COLO668 (cell line): ENCODE data around the gene C11orf52.
"Not testable (repeated sequence)": the region's sequence is repeated elsewhere in the genome, so short reads cannot be mapped to it uniquely, and the experiment has no call there.

Experiments
- DNase-seq: peaks from one replicate; lab custom pipeline; 2025; ENCODE audit not compliant: unreplicated experiment; lab: John Stamatoyannopoulos, UW

Gene C11orf52

DNA sequence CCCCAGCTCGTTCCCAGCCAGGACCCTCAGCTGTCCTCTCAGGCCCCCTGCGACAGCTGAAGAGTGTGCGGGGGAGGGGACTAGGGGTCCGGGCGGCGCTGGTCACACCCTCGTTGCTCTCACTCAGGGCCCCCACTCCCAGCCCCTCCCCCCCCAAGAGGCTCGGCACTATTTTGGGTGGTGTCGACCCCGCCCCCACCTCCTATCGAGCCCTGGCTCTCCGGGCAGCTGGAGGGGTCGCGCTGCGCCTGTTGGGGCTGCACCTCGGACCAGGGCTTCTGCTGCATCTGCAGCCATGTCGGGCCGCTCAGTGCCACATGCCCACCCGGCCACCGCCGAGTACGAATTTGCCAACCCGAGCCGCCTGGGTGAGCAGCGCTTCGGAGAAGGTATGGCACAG is 6.2 kb upstream of the C11orf52 start, which contains the start of gene HSPB2:
Gene HSPB2, plus strand, starts transcription at position 200 of the 400 bp plus-strand sequence. Its CDS starts 96 bp downstream, at position 296.
- DNase-seq = no peak

DNA sequence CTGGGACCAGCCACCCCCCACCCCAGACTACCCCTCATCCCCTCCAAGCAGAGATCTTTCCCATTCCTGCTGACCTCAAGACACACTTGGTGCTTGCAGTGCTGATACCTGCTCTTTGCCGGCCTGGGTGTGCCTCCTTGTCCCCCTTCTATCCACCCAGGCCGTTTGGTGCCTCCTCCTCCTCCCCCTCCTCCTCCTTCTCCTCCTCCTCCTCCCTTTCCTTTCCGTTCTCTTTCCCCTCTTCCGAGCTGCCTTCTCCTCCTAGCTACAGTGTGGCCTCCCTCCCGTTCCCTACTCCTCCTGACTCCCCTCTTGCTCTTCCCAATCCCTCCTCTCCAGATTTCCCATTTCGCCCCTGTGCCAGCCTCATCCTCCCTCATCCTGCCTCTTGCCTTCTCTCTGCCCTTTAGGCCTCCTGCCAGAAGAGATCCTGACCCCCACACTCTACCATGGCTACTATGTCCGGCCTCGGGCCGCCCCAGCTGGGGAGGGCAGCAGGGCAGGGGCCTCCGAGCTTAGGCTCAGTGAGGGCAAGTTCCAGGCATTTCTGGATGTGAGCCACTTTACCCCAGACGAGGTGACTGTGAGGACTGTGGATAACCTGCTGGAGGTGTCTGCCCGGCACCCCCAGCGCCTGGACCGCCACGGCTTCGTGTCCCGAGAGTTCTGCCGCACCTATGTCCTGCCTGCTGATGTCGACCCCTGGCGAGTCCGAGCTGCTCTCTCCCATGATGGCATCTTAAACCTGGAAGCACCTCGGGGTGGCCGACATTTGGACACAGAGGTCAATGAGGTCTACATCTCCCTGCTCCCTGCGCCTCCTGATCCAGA is 5.5 kb upstream of the C11orf52 start:
- DNase-seq = no peak

DNA sequence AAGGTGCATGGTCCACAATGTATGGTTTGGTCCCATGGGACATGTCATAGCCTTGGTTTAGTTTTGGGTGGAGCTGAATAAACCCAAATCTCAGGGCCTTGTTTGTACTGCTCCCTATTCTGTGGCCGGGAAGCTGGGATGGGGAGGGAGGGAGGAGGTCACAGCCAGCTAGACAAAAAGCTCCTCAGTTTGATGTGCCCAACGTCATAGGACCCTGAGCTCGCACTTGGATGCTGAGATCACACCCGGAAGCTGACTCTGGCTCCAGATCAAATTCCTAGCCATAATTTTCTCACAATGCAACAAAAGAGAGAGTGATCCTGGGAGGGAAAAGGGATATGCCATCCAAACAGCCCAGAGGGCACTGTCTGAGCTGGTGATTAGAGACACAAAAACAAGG is 4.7 kb upstream of the C11orf52 start:
- no peak for DNase-seq

DNA sequence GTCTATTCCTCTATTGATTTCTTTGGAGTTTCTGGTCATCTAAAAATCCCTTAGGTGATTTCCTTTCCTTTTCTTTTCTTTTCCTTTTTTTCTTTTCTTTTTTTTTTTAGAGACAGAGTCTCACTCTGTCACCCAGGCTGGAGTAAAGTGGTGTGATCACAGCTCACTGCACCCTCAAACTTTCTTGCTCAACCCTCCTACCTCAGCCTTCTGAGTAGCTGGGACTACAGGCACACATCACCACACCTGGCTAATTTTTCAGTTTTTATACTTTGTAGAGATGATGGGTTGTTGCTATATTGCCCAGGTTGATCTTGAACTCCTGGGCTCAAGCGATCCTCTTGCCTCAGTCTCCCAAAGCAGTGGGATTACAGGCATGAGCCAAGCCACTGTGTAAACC is 1.9 kb upstream of the C11orf52 start:
- DNase-seq = no peak

DNA sequence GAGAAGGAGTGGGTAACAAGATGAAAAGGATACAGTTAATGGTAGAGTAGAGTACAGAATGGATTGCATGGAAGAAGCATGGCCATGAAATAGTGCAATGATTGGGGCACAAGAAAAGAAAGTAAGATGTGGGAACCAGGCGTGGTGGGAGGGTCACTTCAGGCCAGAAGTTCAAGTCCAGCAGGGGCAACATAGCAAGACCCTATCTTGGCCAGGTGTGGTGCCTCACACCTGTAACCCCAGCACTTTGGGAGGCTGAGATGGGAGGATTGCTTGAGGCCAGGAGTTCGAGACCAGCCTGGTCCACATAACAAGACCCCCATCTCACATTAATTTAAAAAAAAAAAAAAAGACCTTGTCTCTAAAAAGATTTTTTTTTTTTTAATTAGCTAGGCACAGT is 1.4 kb upstream of the C11orf52 start:
- DNase-seq = no peak

DNA sequence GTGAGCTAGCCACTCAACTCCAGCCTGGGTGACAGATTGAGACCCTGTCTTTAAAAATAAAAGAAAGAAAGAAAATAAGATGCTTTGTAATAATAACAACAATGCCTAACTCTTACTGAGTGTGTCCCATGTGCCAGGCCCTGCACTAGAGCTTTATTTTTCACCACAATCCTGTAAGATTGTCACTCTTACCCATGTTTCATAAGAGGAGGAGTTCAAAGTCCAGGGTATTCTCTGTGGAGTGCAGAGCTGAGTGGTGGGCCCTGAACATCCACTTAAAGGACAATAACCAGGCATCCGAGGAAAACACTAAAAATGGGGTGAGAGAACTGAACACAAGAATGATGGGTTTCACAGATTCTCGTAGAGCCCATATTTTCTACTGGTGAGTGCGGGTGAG is 925 bp upstream of the C11orf52 start:
- no peak for DNase-seq

DNA sequence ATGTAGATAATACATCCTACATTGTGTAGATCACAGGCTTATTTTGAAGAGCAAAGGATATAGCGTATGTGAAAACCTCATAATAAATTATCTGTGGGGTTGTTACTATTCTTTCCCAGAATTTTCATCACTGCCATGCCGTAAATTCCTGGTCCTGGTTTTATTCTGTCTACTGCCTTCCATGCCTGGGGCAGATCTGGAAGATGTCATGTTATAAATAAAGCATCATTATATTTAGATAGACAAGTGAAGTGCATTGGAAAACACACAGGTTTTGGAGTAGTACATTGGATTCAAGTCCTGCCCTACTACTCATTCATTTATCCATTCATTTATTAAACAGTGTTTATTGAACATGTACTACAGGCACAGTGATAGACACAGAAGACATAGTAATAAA is 2.2 kb downstream of the C11orf52 start:
- DNase-seq = no peak

DNA sequence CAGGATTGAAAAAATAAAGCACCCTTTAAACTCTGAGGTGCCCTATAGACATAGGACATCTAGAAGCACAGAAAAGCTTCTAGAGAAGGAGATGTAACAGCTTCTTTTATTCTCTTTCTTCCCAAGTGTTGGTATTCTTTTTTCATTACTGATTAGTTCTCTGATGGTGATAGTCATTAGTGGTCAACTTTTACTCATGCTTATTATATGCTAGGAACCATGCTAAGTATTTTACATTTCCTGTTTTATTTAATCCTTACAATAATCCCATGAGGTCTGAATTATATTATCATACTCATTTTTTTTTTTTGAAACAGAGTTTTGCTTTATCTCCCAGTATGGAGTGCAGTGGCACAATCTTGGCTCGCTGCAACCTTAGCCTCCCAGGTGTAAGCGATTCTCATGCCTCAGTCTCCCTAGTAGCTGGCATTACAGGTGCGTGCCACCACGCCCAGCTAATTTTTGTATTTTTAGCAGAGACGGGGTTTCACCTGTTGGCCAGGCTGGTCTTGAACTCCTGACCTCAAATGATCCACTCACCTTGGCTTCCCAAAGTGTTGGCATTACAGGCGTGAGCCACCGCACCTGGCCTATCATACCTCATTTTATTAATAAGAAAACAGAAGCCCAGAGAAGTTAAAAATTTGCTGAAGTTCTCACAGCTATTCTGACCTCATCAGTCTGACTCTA is 3.0 kb downstream of the C11orf52 start:
- no peak for DNase-seq

DNA sequence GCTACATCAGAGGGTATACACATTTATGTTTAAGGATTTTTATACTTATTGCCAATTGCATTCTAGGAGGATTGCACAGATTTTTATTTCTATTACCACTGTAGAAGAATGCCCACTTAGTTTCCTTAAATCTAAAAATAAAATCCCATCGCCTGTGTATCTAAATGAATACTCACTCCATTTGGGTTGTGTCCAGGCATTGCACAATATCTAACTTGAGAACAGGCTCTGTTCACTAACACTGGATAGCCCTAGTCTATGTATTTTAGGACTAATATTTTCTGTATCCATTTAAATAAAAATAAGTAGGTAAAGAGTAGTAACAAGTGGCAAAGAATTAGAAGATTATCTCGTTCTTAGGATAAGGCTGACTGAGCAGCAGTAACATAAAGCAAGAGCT is 4.1 kb downstream of the C11orf52 start:
- DNase-seq = no peak

DNA sequence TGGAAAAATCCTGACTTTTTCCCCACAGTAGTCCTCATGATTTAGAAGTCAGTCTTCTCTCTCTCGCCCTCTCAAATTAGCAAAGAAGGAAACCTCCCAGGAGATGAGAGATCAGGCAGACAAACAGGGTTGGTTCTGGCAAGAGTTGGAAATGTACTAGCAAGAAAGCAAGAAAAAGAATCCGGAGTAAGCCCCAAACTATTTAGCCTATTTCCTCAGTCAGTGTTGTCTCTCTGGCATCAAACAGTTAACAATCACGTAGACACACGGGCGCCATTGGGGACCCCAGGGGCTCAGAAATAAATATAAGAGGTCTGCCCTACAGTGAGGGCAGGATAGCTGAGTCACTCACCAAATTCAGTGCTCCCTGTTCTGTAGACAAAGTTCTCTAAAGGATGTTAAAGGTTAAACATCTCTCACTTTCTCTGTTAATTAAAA is 4.7 kb downstream of the C11orf52 start:
- no peak for DNase-seq

DNA sequence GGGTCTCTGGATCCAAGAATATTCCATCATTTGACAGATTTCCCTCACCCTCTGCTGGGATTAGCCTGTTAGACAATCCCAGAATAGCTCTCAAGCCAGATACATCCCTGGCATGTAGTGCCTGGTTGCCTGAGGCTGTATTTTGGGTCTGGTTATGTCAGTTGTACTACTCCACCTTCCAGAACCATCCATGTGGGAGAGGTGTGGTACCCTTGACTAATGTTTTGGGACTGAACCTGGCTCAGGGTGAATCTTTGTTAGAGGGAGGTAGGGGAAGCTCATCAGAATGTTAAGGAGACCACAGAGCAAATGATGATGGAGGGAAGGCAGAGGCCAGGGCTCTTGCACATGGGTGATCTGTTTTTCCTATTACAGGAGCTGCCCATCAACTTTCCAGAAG is 5.2 kb downstream of the C11orf52 start:
- DNase-seq = no peak

DNA sequence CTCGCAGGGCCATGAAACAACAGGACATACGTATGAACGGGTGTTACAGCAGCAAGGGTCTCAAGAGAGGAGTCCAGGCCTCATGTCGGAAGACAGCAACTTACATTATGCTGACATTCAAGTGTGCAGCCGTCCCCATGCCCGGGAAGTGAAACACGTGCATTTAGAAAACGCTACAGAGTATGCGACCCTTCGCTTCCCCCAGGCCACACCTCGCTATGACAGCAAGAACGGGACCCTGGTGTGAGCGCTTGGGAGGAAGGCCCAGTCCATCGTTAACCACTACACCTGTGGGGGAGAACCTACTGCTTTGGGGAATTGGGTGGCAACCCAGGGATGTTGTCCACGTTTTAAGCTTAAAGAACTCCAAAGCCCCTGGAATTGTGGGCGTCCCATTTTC is 7.2 kb downstream of the C11orf52 start:
- DNase-seq = no peak

DNA sequence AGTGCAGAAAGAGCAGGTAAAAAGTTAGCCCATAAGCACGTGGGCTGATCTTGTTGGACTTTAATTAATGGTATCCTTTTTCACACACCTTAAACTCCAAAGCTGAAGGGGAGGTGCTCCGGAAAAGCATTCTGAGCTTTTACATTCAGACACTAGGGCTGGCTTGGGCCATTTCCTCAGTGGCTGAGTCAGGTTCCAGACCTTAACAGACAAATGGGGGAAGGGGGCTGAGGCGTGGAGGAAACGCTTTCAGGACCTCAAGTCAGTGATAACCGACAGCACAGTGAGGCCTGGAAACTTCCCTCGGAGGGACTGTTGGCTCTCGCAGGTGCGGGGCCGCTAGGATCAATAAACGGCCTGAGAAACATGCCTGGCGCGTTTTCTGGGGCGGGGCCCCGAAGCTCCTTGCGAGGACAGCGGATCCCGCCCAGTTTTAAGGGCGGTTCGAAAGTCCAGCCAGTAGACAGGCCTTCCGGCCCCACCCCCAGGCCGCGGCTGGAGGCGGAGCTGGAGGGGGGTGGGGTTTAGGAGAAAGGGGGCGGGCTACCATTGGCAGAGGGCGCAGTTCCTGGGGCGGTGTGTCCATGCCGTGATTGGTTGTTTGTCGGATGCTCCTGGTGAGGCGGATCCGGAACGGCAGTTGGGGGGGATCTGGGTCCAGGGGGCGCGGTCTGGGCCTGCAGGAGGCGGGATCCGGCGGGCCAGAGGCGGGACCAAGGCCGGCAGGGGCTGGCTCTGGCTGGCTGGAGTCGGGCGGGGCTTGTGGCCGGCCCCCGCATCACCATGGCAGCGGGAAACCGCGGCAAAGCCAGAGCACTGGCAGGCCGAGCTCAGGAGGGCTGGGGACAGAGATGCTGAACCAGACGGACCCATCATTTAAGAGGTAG is 8.0 kb downstream of the C11orf52 start:
- peak; percentile 98 for DNase-seq

DNA sequence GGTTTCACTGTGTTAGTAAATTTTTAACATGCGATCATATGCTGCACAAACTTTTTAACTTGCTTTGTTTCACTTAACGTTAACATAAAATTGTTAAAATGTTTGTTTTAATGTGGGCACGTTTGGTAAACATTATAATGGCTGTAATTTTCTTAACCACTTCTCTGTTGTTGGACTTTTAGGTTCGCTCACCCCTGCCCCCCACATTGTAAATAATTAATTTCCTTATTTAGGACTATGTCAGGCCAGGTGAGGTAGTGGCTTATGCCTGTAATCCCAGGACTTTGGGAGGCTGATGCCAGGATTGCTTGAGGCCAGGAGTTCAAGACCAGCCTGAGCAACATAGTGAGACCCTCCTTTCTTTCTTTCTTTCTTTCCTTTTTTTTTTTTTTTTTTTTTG is 11.8 kb downstream of the C11orf52 start:
- no peak for DNase-seq

DNA sequence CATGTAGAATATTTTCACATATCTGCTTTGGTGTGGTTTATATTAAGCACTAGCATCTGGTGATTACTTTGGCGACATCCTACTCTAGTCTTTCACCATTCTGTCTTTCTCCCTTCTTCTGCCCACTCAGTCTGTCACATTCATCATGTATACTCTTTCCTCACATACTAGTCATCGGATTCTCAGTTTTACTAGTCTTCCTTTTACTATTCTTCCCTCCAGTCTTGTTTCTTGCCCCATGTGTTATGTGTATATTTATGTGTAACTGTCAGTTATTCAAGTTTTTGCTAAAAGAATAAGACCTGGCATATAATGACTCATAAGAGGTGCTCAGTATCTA is 13.9 kb downstream of the C11orf52 start:
- no peak for DNase-seq

DNA sequence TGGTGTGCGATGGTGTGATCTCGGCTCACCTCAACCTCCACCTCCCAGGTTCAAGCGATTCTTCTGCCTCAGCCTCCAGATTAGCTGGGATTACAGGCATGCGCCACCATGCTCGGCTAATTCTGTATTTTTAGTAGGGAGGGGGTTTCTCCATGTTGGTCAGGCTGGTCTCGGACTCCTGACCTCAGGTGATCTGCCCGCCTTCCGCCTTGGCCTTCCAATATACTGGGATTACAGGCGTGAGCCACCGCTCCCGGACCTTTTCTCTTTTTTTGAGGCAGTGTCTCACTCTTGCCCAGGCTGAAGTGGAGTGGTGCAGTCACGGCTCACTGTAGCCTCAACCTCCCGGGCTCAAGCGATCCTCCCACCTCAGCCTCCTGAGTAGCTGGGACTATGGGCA is 14.5 kb downstream of the C11orf52 start:
- DNase-seq = not testable (repeated sequence)

DNA sequence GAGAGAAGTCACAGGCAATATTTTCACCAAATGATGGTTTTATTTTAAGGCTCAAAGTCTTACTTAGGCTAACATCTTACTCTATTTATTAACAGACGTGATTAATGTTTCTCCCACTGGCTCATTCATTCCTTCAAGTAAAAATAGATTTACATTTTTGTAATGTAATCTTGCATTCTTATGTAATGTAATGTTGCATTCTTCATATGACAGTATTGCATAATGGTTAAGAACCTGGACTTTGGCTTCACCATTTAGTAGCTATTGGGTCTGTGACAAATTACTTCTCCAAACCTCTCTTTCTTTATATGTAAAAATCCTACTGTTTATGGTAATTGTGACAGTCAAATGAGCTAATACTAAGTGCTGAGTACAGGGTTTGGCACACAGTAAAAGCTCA is 15.2 kb downstream of the C11orf52 start:
- no peak for DNase-seq

DNA sequence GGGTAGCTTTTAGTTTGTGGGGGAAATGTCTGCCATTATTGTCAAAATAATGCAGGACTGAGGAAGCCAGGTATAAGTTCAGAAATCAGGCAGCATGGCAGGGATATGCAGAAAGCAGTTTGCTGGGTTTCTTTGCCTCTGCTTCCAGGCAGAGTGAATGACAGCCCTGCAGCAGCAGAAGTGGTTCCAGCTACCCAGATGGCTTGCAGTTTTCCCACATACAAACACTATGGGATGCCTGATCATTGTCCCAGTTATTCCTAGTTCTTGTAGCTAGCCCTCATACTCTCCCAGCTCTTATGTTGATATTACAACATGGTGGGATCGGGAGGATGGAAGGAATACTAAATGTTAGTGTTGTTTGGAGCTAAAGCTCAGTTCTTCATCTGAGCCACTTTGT is 15.6 kb downstream of the C11orf52 start:
- no peak for DNase-seq

DNA sequence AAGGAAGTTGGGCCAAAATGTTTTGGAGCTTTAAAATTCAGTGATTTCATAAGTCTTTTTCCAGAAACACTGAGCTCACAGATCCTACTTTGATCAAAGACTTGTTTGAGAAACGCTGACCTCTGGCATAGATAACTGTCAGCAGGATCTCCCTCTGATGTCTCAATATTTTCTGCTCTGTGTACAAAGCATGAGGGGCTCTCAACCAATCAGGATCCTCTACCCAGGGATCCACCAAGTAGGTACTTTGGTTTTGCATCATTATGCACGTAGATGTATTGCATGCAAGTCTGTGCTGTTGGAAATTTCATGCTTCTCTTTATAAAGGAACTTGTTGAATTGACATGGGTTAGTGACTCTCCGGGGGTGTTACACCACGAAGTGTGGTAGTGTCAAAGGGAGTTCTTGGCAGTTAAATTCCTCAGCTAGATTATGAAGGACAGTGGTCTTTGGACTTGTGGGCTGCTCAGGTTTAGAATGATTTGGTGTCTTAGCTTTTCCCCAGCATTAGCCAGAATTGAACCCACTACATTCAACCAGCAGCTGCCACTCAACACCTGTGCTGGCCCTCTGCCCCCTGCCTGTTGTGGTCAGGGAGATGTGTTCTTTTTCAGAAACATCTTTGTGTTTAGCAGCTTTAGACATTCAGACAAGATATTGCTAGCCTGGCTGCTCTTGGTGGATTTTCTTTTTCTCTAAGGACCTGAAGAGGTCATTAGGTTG is 16.8 kb downstream of the C11orf52 start:
- no peak for DNase-seq

DNA sequence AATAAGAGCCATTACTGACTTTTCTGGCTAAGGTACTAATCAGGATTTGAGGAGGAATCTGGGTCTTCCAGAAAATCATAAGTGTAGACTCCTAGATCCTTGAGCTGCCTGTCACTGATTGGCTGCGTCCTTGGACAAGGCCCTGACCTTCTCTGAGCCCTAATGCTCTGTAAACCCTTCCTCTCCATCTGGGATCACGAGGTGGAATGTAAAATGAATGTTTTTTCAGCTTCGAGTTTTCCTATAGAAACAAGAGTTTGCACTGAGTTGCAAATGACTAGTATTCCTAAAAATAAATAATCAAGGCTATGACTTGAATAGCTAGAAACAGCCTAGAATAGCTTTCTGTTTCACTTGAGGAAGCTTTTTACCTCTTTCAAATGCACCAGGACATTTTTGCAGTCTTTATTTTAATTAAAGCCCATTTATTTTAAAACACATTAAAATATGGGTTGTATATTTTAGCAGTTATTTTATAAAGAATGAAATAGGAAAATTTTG is 17.4 kb downstream of the C11orf52 start:
- no peak for DNase-seq

DNA sequence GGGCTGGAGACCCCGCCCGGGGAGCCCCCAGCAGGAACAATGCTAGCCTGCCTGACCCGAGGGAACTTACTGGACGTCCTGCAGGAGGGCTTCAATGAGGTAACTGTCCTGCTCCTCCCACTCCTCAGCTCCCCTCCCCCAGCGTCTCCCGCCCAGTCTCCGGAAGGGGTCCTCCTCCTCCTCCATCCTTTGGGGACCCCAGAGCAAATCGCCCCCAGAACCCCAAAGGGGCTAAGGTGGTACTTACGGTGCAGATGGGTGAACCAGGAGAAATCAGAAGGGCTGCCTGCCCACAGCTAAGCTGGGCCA is 18.7 kb downstream of the C11orf52 start:
- no peak for DNase-seq
